CD8-positive, alpha-beta memory T cell (primary cell): ENCODE measurements around the gene GALNT8. TPM values are rescaled to one million over a fixed set of nuclear protein-coding genes. Genes with fewer than 3 reads are reported as not detected.

ENCODE experiments used
- CTCF ChIA-PET: fragments of 350-600 bp; sonication (Branson Sonifier 250); formaldehyde crosslinking; loops from one replicate; lab custom pipeline; 2021; ENCODE audit warnings: antibody characterized with exemption; lab: Charles Lee
- POLR2A ChIA-PET: fragments of 350-600 bp; sonication (Branson Sonifier 250); formaldehyde crosslinking; loops from one replicate; lab custom pipeline; 2021; ENCODE audit warnings: antibody characterized with exemption; lab: Charles Lee
- DNase-seq, 5 donors: peaks; one replicate each; pipeline versions ENCODE4 v3.0.0 to v3.0.0-alpha.2; 2020 to 2022; ENCODE audit warnings: mixed read lengths in 1 of 5
- H3K27ac ChIP-seq: one replicate; pipeline ENCODE4 v1.7.0; 2013; ENCODE audit warnings: low read depth, mild to moderate bottlenecking, low read length, moderate library complexity
- H3K27me3 ChIP-seq: 2 replicates; pipeline ENCODE4 v1.7.0; 2013; ENCODE audit warnings: low read length, mild to moderate bottlenecking; ENCODE audit not compliant: insufficient read depth, poor library complexity, severe bottlenecking
- H3K36me3 ChIP-seq: 2 replicates; pipeline ENCODE4 v1.7.0; 2013; ENCODE audit warnings: mild to moderate bottlenecking, low read length, moderate library complexity; ENCODE audit not compliant: insufficient read depth
- H3K4me1 ChIP-seq: 2 replicates; pipeline ENCODE4 v1.7.0; 2013; ENCODE audit warnings: mild to moderate bottlenecking, low read length, moderate library complexity; ENCODE audit not compliant: insufficient read depth
- H3K4me3 ChIP-seq: 2 replicates; pipeline ENCODE4 v1.7.0; 2013; ENCODE audit warnings: mild to moderate bottlenecking, low read length
- H3K9me3 ChIP-seq: 2 replicates; pipeline ENCODE4 v1.7.0; 2013; ENCODE audit warnings: mild to moderate bottlenecking, low read length
- H3K27ac Mint-ChIP-seq, 8 donors: one replicate each; pipeline ENCODE4 v1.8.0; 2020 to 2021; ENCODE audit warnings: mixed read lengths in 8 of 8, mild to moderate bottlenecking in 6 of 8, inconsistent platforms in 3 of 8, moderate library complexity in 3 of 8
- H3K27me3 Mint-ChIP-seq, 2 donors: one replicate each; pipeline ENCODE4 v1.8.0; 2020 to 2021; ENCODE audit warnings: mixed read lengths in 2 of 2, mild to moderate bottlenecking in 1 of 2, moderate library complexity in 1 of 2
- H3K36me3 Mint-ChIP-seq, 3 donors: one replicate each; pipeline ENCODE4 v1.8.0; 2020 to 2021; ENCODE audit warnings: mixed read lengths in 3 of 3, inconsistent platforms in 1 of 3, mild to moderate bottlenecking in 1 of 3
- H3K4me1 Mint-ChIP-seq, 3 donors: one replicate each; pipeline ENCODE4 v1.8.0; 2020 to 2021; ENCODE audit warnings: mixed read lengths in 3 of 3, inconsistent platforms in 1 of 3, mild to moderate bottlenecking in 1 of 3
- H3K4me3 Mint-ChIP-seq, 7 donors: one replicate each; pipeline ENCODE4 v1.8.0; 2020 to 2021; ENCODE audit warnings: mixed read lengths in 7 of 7, mild to moderate bottlenecking in 6 of 7, moderate library complexity in 4 of 7, inconsistent platforms in 2 of 7
- H3K9me3 Mint-ChIP-seq, 5 donors: one replicate each; pipeline ENCODE4 v1.8.0; 2020 to 2022; ENCODE audit warnings: mixed read lengths in 5 of 5, mild to moderate bottlenecking in 3 of 5, moderate library complexity in 2 of 5, inconsistent platforms in 1 of 5
- polyA plus RNA-seq: library from polyadenylated mRNA; unstranded; fragments of 300-500 nt; fragmentation: Illumina TruSeq; gene quantifications from one replicate; pipeline ENCODE4 v1.2.3, GENCODE V29; 2021
- total RNA-seq, 2 experiments: library from RNA; stranded (reverse); gene quantifications; one replicate each; pipeline ENCODE4 v1.2.3, GENCODE V29; 2021

The GALNT8 gene
- total and polyA plus RNA-seq, 3 experiments from 2014 or later = 0.20 to 3.2 (median 0.22) TPM

- H3K4me3 Mint-ChIP-seq = no peak overlapping the region
- POLR2A ChIA-PET = no interaction called here
- peaks cover 10 to 28% of the 10 kb centered on the region in 2 donors for H3K27me3 Mint-ChIP-seq
- H3K27ac ChIP-seq = no peak overlapping the region
- no peak for DNase-seq
- H3K27me3 ChIP-seq = no peaks in the 10 kb centered on the region
- H3K9me3 Mint-ChIP-seq = peaks cover 4 to 9% (median 6%) of the 10 kb centered on the region in 5 donors
- no peaks in the 10 kb centered on the region for H3K36me3 ChIP-seq
- peaks cover 0 to 27% (median 0%) of the 10 kb centered on the region in 3 donors for H3K36me3 Mint-ChIP-seq
- no peak overlapping the region for H3K4me3 ChIP-seq
- no peaks in the 10 kb centered on the region for H3K4me1 Mint-ChIP-seq
- H3K4me1 ChIP-seq = no peaks in the 10 kb centered on the region
- H3K9me3 ChIP-seq = no peaks in the 10 kb centered on the region
- CTCF ChIA-PET = no interaction called here
- H3K27ac Mint-ChIP-seq = peak overlapping the region in 1 of 8 donors; percentile 8
Observed at GRCh38 chr12:4787965-4788364, 67.8 kb downstream of the GALNT8 start.

- ChIA-PET CTCF (no interaction called here), POLR2A (no interaction called here)
- H3K36me3 Mint-ChIP-seq = peaks cover 0 to 15% (median 0%) of the 10 kb centered on the region in 3 donors
- H3K9me3 ChIP-seq = no peaks in the 10 kb centered on the region
- no peaks in the 10 kb centered on the region for H3K36me3 ChIP-seq
- H3K27ac Mint-ChIP-seq = no peak overlapping the region
- no peaks in the 10 kb centered on the region for H3K27me3 ChIP-seq
- H3K4me1 ChIP-seq = no peaks in the 10 kb centered on the region
- no peak for DNase-seq
- no peak overlapping the region for H3K27ac ChIP-seq
- H3K9me3 Mint-ChIP-seq = peaks cover 0 to 4% (median 0%) of the 10 kb centered on the region in 5 donors
- H3K4me3 ChIP-seq = no peak overlapping the region
- no peaks in the 10 kb centered on the region for H3K4me1 Mint-ChIP-seq
- H3K4me3 Mint-ChIP-seq = no peak overlapping the region
- H3K27me3 Mint-ChIP-seq = peaks cover 9 to 36% of the 10 kb centered on the region in 2 donors
Observed at GRCh38 chr12:4789776-4790175, 69.6 kb downstream of the GALNT8 start.

DNA sequence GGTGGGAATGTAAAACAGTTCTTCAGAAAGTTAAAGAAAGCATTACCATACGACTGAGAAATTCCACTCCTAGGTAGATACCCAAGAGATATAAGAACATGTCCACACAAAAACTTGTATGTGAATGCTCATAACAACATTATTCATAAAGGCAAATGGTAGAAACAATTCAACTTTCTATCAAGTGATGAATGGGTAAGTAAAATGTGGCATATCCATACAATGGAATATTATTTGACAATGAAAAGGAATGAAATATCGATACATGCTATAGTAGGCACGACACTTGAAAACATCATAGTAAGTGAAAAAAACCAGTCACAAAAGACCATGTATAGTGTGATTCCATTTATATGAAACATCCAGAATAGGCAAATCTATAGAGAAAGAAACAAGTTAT is 71.3 kb downstream of the GALNT8 start:
- Histone ChIP-seq H3K27me3 (no peaks in the 10 kb centered on the region), H3K9me3 (no peaks in the 10 kb centered on the region), H3K36me3 (no peaks in the 10 kb centered on the region), H3K27ac (no peak overlapping the region), H3K4me3 (no peak overlapping the region), H3K4me1 (no peaks in the 10 kb centered on the region)
- peaks cover 0 to 10% (median 0%) of the 10 kb centered on the region in 3 donors for H3K36me3 Mint-ChIP-seq
- no peaks in the 10 kb centered on the region for H3K4me1 Mint-ChIP-seq
- no peak for DNase-seq
- no peak overlapping the region for H3K4me3 Mint-ChIP-seq
- CTCF ChIA-PET = no interaction called here
- peaks cover 12 to 42% of the 10 kb centered on the region in 2 donors for H3K27me3 Mint-ChIP-seq
- POLR2A ChIA-PET = no interaction called here
- no peak overlapping the region for H3K27ac Mint-ChIP-seq
- peaks cover 0 to 4% (median 0%) of the 10 kb centered on the region in 5 donors for H3K9me3 Mint-ChIP-seq

- ChIA-PET POLR2A (no interaction called here), CTCF (interaction anchor here (1.0 kb wide), 1 partner anchor 54 kb away, joined by 3 read pairs; no protein-coding TSS in a partner anchor)
- H3K36me3 Mint-ChIP-seq = peaks cover 0 to 4% (median 0%) of the 10 kb centered on the region in 3 donors
- Histone ChIP-seq H3K9me3 (no peaks in the 10 kb centered on the region), H3K4me1 (no peaks in the 10 kb centered on the region), H3K27me3 (no peaks in the 10 kb centered on the region), H3K4me3 (no peak overlapping the region), H3K27ac (no peak overlapping the region), H3K36me3 (no peaks in the 10 kb centered on the region)
- no peak for DNase-seq
- no peaks in the 10 kb centered on the region for H3K4me1 Mint-ChIP-seq
- no peak overlapping the region for H3K4me3 Mint-ChIP-seq
- H3K27me3 Mint-ChIP-seq = peaks cover 11 to 43% of the 10 kb centered on the region in 2 donors
- H3K9me3 Mint-ChIP-seq = peaks cover 0 to 4% (median 0%) of the 10 kb centered on the region in 5 donors
- H3K27ac Mint-ChIP-seq = no peak overlapping the region
Observed at GRCh38 chr12:4794491-4794890, 74.3 kb downstream of the GALNT8 start.

DNA sequence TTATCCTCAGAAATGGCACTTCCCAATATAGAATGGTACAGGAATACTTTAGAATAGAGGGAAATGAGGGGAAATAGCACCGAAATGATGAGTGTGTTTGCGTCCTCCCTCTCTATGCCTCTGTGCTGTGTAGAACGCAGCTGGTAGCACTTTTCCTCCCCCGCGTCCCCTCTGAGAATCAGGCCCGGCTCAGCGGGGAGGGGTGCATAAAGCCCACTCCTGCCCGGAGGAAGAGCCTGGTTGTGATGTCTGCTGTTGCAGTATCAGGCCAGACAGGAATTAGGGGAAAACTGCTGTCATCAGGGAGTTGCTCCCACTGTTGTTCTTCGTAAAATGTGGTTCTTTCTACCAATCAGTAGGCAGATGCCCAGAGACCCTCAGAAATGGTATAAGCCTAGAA is 76.0 kb downstream of the GALNT8 start:
- Histone ChIP-seq H3K4me1 (no peaks in the 10 kb centered on the region), H3K9me3 (no peaks in the 10 kb centered on the region), H3K4me3 (no peak overlapping the region), H3K27me3 (no peaks in the 10 kb centered on the region), H3K36me3 (no peaks in the 10 kb centered on the region), H3K27ac (no peak overlapping the region)
- H3K27me3 Mint-ChIP-seq = peaks cover 6 to 38% of the 10 kb centered on the region in 2 donors
- DNase-seq = no peak
- POLR2A ChIA-PET = no interaction called here
- H3K4me1 Mint-ChIP-seq = no peaks in the 10 kb centered on the region
- H3K36me3 Mint-ChIP-seq = peaks cover 0 to 2% (median 0%) of the 10 kb centered on the region in 3 donors
- CTCF ChIA-PET = interaction anchor here (0.9 kb wide), 1 partner anchor 12 kb away, joined by 3 read pairs; no protein-coding TSS in a partner anchor
- no peak overlapping the region for H3K27ac Mint-ChIP-seq
- no peak overlapping the region for H3K4me3 Mint-ChIP-seq
- H3K9me3 Mint-ChIP-seq = peaks cover 0 to 3% (median 0%) of the 10 kb centered on the region in 5 donors

GRCh38 chr12:4796694-4797482 is 76.7 kb downstream of the GALNT8 start:
- no peaks in the 10 kb centered on the region for H3K36me3 ChIP-seq
- Mint-ChIP-seq H3K36me3 (no peaks in the 10 kb centered on the region), H3K4me3 (no peak overlapping the region), H3K4me1 (no peaks in the 10 kb centered on the region), H3K27ac (peak overlapping the region in 1 of 8 donors; percentile 47), H3K27me3 (peaks cover 6 to 32% of the 10 kb centered on the region in 2 donors), H3K9me3 (peaks cover 0 to under 1% (median 0%) of the 10 kb centered on the region in 5 donors)
- no peak for DNase-seq
- H3K9me3 ChIP-seq = no peaks in the 10 kb centered on the region
- H3K4me1 ChIP-seq = no peaks in the 10 kb centered on the region
- CTCF ChIA-PET = interaction anchor here (0.9 kb wide), 1 partner anchor 13 kb away, joined by 3 read pairs; no protein-coding TSS in a partner anchor
- POLR2A ChIA-PET = no interaction called here
- H3K27ac ChIP-seq = no peak overlapping the region
- H3K27me3 ChIP-seq = no peaks in the 10 kb centered on the region
- H3K4me3 ChIP-seq = no peak overlapping the region

DNA sequence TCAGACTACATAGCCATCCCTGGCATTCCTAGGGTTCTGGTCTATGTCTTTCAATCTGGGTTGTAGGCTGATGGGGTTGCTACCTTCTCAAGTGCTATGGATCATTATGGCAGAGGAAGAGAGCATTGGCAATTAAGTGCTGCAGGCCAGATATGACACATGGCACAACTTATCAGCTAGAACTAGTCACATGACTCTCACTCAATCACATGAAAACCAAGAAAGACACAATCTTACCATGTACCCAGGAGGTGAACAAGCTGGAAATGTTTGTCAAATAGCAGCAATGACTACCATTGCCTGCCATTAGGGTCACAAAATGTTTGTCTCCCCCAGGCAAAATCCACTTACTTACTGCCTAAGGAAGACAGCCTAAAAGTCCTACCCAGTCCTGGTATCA is 80.4 kb downstream of the GALNT8 start:
- no peak overlapping the region for H3K4me3 ChIP-seq
- Mint-ChIP-seq H3K36me3 (peaks cover 0 to 3% (median 0%) of the 10 kb centered on the region in 3 donors), H3K4me1 (no peaks in the 10 kb centered on the region), H3K27ac (no peak overlapping the region), H3K4me3 (no peak overlapping the region), H3K27me3 (peaks cover 3 to 33% of the 10 kb centered on the region in 2 donors), H3K9me3 (no peaks in the 10 kb centered on the region)
- H3K9me3 ChIP-seq = no peaks in the 10 kb centered on the region
- ChIA-PET POLR2A (no interaction called here), CTCF (interaction anchor here (1.2 kb wide), 1 partner anchor 58 kb away, joined by 3 read pairs; no protein-coding TSS in a partner anchor)
- no peaks in the 10 kb centered on the region for H3K36me3 ChIP-seq
- H3K27me3 ChIP-seq = no peaks in the 10 kb centered on the region
- DNase-seq = no peak
- no peak overlapping the region for H3K27ac ChIP-seq
- H3K4me1 ChIP-seq = no peaks in the 10 kb centered on the region

- no peaks in the 10 kb centered on the region for H3K36me3 ChIP-seq
- H3K27ac Mint-ChIP-seq = no peak overlapping the region
- H3K36me3 Mint-ChIP-seq = peaks cover 0 to 3% (median 0%) of the 10 kb centered on the region in 3 donors
- peaks cover 15% of the 10 kb centered on the region for H3K4me1 ChIP-seq
- peaks cover 17 to 18% (median 18%) of the 10 kb centered on the region in 3 donors for H3K4me1 Mint-ChIP-seq
- H3K4me3 Mint-ChIP-seq = no peak overlapping the region
- ChIA-PET CTCF (interaction anchor here (1.2 kb wide), 1 partner anchor 46 kb away, joined by 3 read pairs; no protein-coding TSS in a partner anchor), POLR2A (no interaction called here)
- H3K27me3 Mint-ChIP-seq = peaks cover 6 to 28% of the 10 kb centered on the region in 2 donors
- H3K27ac ChIP-seq = no peak overlapping the region
- no peaks in the 10 kb centered on the region for H3K9me3 Mint-ChIP-seq
- no peaks in the 10 kb centered on the region for H3K27me3 ChIP-seq
- no peaks in the 10 kb centered on the region for H3K9me3 ChIP-seq
- no peak for DNase-seq
- H3K4me3 ChIP-seq = no peak overlapping the region
Observed at GRCh38 chr12:4802841-4803240, 82.6 kb downstream of the GALNT8 start.
